Neural progenitor cell (in vitro differentiated cells): ENCODE results near the gene NT5DC2. TPM values are rescaled to one million over a fixed set of nuclear protein-coding genes. Genes with fewer than 3 reads are reported as not detected.

Experiments
- DNase-seq: peaks from one replicate; pipeline ENCODE4 v3.0.0-alpha.2; 2016; ENCODE audit warnings: low spot score
- H2AFZ ChIP-seq: fragments of 200-600 bp; sonication (generic); replicated peaks from 2 replicates; pipeline ENCODE4 v1.6.1; 2016; ENCODE audit warnings: antibody characterized with exemption
- H3F3A ChIP-seq: fragments of 200-600 bp; sonication (generic); 2 replicates; pipeline ENCODE4 v1.6.1; 2016; ENCODE audit warnings: antibody characterized with exemption, low read depth
- H3K27ac ChIP-seq: fragments of 200-600 bp; sonication (generic); 2 replicates; pipeline ENCODE4 v1.5.1; 2016; ENCODE audit warnings: mild to moderate bottlenecking
- H3K27me3 ChIP-seq: fragments of 200-600 bp; sonication (generic); 2 replicates; pipeline ENCODE4 v1.6.1; 2016; ENCODE audit warnings: mild to moderate bottlenecking, moderate library complexity
- H3K36me3 ChIP-seq: fragments of 200-600 bp; sonication (generic); 2 replicates; pipeline ENCODE4 v1.5.1; 2016
- H3K4me1 ChIP-seq: fragments of 200-600 bp; sonication (generic); 2 replicates; pipeline ENCODE4 v1.6.1; 2016; ENCODE audit warnings: mixed run types
- H3K4me2 ChIP-seq: fragments of 200-600 bp; sonication (generic); 2 replicates; pipeline ENCODE4 v1.6.1; 2016
- H3K4me3 ChIP-seq: fragments of 200-600 bp; sonication (generic); 2 replicates; pipeline ENCODE4 v1.5.1; 2016
- H3K79me2 ChIP-seq: fragments of 200-600 bp; sonication (generic); 2 replicates; pipeline ENCODE4 v1.6.1; 2016; ENCODE audit warnings: low read depth
- H3K9ac ChIP-seq: fragments of 200-600 bp; sonication (generic); 2 replicates; pipeline ENCODE4 v1.6.1; 2016
- H3K9me3 ChIP-seq: fragments of 200-600 bp; sonication (generic); 2 replicates; pipeline ENCODE4 v1.5.1; 2016; ENCODE audit warnings: low read depth
- H4K20me1 ChIP-seq: fragments of 200-600 bp; sonication (generic); 2 replicates; pipeline ENCODE4 v1.6.1; 2016; ENCODE audit warnings: low read depth
- H3K27ac Mint-ChIP-seq: 3 replicates; pipeline ENCODE4 v1.8.0; 2021; ENCODE audit warnings: mixed read lengths
- H3K27me3 Mint-ChIP-seq: 2 replicates; pipeline ENCODE4 v1.8.0; 2022; ENCODE audit warnings: low read depth, mild to moderate bottlenecking, inconsistent platforms, moderate library complexity, mixed read lengths; ENCODE audit not compliant: insufficient read depth
- H3K36me3 Mint-ChIP-seq: 3 replicates; pipeline ENCODE4 v1.8.0; 2021; ENCODE audit warnings: mixed read lengths
- H3K4me1 Mint-ChIP-seq: 3 replicates; pipeline ENCODE4 v1.8.0; 2021; ENCODE audit warnings: mixed read lengths
- H3K4me3 Mint-ChIP-seq: 3 replicates; pipeline ENCODE4 v1.8.0; 2021; ENCODE audit warnings: mild to moderate bottlenecking, moderate library complexity, mixed read lengths
- H3K9me3 Mint-ChIP-seq: 3 replicates; pipeline ENCODE4 v1.8.0; 2020; ENCODE audit warnings: mixed read lengths
- CTCF ChIP-seq: fragments of 200-600 bp; sonication (generic); IDR thresholded peaks from 2 replicates; pipeline ENCODE4 v1.5.1; 2017; ENCODE audit warnings: antibody characterized with exemption, mild to moderate bottlenecking
- EZH2 ChIP-seq: fragments of 200-600 bp; sonication (generic); IDR thresholded peaks from 2 replicates; pipeline ENCODE4 v1.6.1; 2017; ENCODE audit warnings: antibody characterized with exemption, mild to moderate bottlenecking, moderate library complexity
- EZH2phosphoT487 ChIP-seq: fragments of 200-600 bp; sonication (generic); IDR thresholded peaks from 2 replicates; pipeline ENCODE4 v1.6.1; 2017; ENCODE audit warnings: antibody characterized with exemption
- total RNA-seq: library from RNA; depleted of rRNA; stranded (reverse); fragments of >200 nt; gene quantifications from 2 replicates; pipeline ENCODE4 v1.2.3, GENCODE V29; 2015; ENCODE audit warnings: low replicate concordance

Gene NT5DC2
- total RNA-seq, 1 donor from 2014 or later = 210 TPM

GRCh38 chr3:52547143-52547542 lies 13.5 kb upstream of the NT5DC2 start:
- Histone ChIP-seq H3K79me2 (peaks cover 6% of the 10 kb centered on the region), H3K27ac (no peak overlapping the region), H3K36me3 (peaks cover 13% of the 10 kb centered on the region), H2AFZ (no peak overlapping the region), H3K27me3 (no peaks in the 10 kb centered on the region), H3K4me3 (no peak overlapping the region), H3F3A (peaks cover 36% of the 10 kb centered on the region), H3K9me3 (no peaks in the 10 kb centered on the region), H3K4me2 (no peak overlapping the region), H3K4me1 (no peaks in the 10 kb centered on the region), H4K20me1 (peaks cover 9% of the 10 kb centered on the region), H3K9ac (no peak overlapping the region)
- no peaks in the 10 kb centered on the region for H3K4me1 Mint-ChIP-seq
- H3K36me3 Mint-ChIP-seq = peaks cover 14% of the 10 kb centered on the region
- no peaks in the 10 kb centered on the region for H3K9me3 Mint-ChIP-seq
- H3K27ac Mint-ChIP-seq = no peak overlapping the region
- H3K27me3 Mint-ChIP-seq = no peaks in the 10 kb centered on the region
- H3K4me3 Mint-ChIP-seq = no peak overlapping the region
- TF ChIP-seq EZH2phosphoT487 (no peak), CTCF (no peak), EZH2 (no peak)
- DNase-seq = no peak

- Histone ChIP-seq H3K4me1 (no peaks in the 10 kb centered on the region), H3K27ac (peak overlapping the region; percentile 55), H3K9ac (no peak overlapping the region), H3K36me3 (peaks cover 13% of the 10 kb centered on the region), H3K79me2 (peaks cover 13% of the 10 kb centered on the region), H3K4me3 (no peak overlapping the region), H3K27me3 (no peaks in the 10 kb centered on the region), H3F3A (peaks cover 40% of the 10 kb centered on the region), H2AFZ (no peak overlapping the region), H3K9me3 (no peaks in the 10 kb centered on the region), H4K20me1 (peaks cover 14% of the 10 kb centered on the region), H3K4me2 (no peak overlapping the region)
- H3K9me3 Mint-ChIP-seq = no peaks in the 10 kb centered on the region
- H3K36me3 Mint-ChIP-seq = peaks cover 14% of the 10 kb centered on the region
- H3K27me3 Mint-ChIP-seq = peaks cover 2% of the 10 kb centered on the region
- no peak for DNase-seq
- no peaks in the 10 kb centered on the region for H3K4me1 Mint-ChIP-seq
- no peak overlapping the region for H3K27ac Mint-ChIP-seq
- H3K4me3 Mint-ChIP-seq = no peak overlapping the region
- TF ChIP-seq EZH2phosphoT487 (no peak), EZH2 (no peak), CTCF (no peak)
Observed at GRCh38 chr3:52546111-52546901, 12.6 kb upstream of the NT5DC2 start.

GRCh38 chr3:52544937-52545336 lies 11.3 kb upstream of the NT5DC2 start:
- H3K27ac Mint-ChIP-seq = no peak overlapping the region
- H3K9me3 Mint-ChIP-seq = no peaks in the 10 kb centered on the region

More at GRCh38 chr3:52544937-52545336, 11.3 kb upstream of the NT5DC2 start:
- Histone ChIP-seq H3K9me3 (no peaks in the 10 kb centered on the region), H2AFZ (no peak overlapping the region), H3K27me3 (no peaks in the 10 kb centered on the region), H3K79me2 (peaks cover 24% of the 10 kb centered on the region), H3K4me2 (no peak overlapping the region), H3K9ac (peak overlapping the region; percentile 2), H3K4me3 (no peak overlapping the region), H4K20me1 (peaks cover 18% of the 10 kb centered on the region), H3K4me1 (no peaks in the 10 kb centered on the region), H3K27ac (peak overlapping the region; percentile 43), H3F3A (peaks cover 46% of the 10 kb centered on the region), H3K36me3 (peaks cover 13% of the 10 kb centered on the region)
- no peak overlapping the region for H3K4me3 Mint-ChIP-seq
- TF ChIP-seq EZH2 = no peak
- no peak for TF ChIP-seq EZH2phosphoT487
- TF ChIP-seq CTCF = no peak
- peaks cover 11% of the 10 kb centered on the region for H3K36me3 Mint-ChIP-seq
- DNase-seq = no peak
- peaks cover 2% of the 10 kb centered on the region for H3K27me3 Mint-ChIP-seq
- no peaks in the 10 kb centered on the region for H3K4me1 Mint-ChIP-seq
